Measurements from ENCODE around the gene GSDMA. TPM values are rescaled to one million over a fixed set of nuclear protein-coding genes. Genes with fewer than 3 reads are reported as not detected.

The GSDMA gene
- total RNA-seq, 2 experiments from 2014 or later: 3.3 to 4.5 TPM

DNA sequence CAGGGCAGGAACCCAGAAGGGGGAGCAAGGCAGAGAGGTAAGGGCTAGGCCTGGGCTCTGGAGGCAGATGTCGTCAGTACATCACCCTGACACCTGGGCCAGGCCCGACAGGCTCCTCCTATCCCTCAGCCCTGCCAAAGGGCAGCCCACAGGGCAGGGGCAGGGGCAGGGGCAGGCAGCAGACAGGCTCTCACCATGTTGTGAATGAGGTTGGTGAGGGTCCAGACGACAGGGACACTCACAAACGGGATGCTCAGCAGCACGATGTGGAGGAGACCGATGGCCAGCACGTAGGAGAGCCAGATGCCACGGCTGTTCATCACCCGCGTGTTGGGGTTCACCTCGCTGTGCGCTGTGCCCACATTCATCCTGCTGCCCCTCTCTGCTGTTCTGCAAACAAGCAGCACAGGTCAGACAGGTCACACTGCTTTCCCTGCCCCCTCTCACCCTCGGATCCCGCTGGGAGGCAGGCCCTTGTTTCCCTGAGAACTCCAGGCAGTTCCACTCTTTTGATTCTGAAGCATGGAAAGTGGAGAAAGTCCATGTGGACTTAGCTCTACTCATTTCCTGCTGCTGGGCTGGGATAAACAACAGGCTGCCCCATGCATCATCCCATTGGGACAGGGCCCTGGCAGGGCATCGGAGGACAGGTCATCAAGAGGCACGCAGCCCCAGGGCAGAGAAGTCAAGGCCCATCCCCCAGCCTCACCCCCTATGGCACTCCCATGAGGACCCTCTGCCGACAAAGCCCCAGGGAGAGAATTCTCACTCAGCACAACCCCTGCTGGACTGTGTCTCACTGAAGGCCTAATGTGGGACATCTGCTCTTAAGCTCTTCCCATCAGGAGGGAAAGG is 38.7 kb upstream of the GSDMA start:
- ChIA-PET POLR2A (interaction anchor here (0.6 to 2.4 kb wide), 2 partner anchors 47 to 57 kb away, joined by 3 to 12 read pairs; partner anchors contain the start of gene PSMD3), CTCF (interaction anchor here (0.7 to 2.0 kb wide), 5 partner anchors 13 to 103 kb away, joined by 3 to 7 read pairs (median 3); partner anchors contain the start of gene PSMD3)
- no peak for ATAC-seq
- Mint-ChIP-seq H3K36me3 (ENCODE audit: low read depth) (peaks cover 63% of the 10 kb centered on the region), H3K4me3 (peak overlapping the region; percentile 86), H3K4me1 (ENCODE audit: low read depth) (peaks cover 77% of the 10 kb centered on the region), H3K27me3 (ENCODE audit: low read depth) (no peaks in the 10 kb centered on the region), H3K27ac (peak overlapping the region; percentile 88), H3K9me3 (ENCODE audit: insufficient read depth) (no peaks in the 10 kb centered on the region)
- no peak for DNase-seq

- H3K27me3 Mint-ChIP-seq (ENCODE audit: low read depth): no peaks in the 10 kb centered on the region
- ATAC-seq: no peak
- no peaks in the 10 kb centered on the region for H3K9me3 Mint-ChIP-seq (ENCODE audit: insufficient read depth)
- ChIA-PET CTCF (interaction anchor here (0.7 to 4.0 kb wide), 6 partner anchors 14 to 104 kb away, joined by 3 to 27 read pairs (median 5); partner anchors contain the start of gene PSMD3), POLR2A (interaction anchor here (0.6 to 2.4 kb wide), 2 partner anchors 47 to 56 kb away, joined by 3 to 12 read pairs; partner anchors contain the start of gene PSMD3)
- DNase-seq: no peak
- peak overlapping the region; percentile 88 for H3K27ac Mint-ChIP-seq
- peaks cover 59% of the 10 kb centered on the region for H3K36me3 Mint-ChIP-seq (ENCODE audit: low read depth)
- peak overlapping the region; percentile 86 for H3K4me3 Mint-ChIP-seq
- peaks cover 77% of the 10 kb centered on the region for H3K4me1 Mint-ChIP-seq (ENCODE audit: low read depth)
Measured at GRCh38 chr17:39924691-39925055, 38.1 kb upstream of the GSDMA start.

DNA sequence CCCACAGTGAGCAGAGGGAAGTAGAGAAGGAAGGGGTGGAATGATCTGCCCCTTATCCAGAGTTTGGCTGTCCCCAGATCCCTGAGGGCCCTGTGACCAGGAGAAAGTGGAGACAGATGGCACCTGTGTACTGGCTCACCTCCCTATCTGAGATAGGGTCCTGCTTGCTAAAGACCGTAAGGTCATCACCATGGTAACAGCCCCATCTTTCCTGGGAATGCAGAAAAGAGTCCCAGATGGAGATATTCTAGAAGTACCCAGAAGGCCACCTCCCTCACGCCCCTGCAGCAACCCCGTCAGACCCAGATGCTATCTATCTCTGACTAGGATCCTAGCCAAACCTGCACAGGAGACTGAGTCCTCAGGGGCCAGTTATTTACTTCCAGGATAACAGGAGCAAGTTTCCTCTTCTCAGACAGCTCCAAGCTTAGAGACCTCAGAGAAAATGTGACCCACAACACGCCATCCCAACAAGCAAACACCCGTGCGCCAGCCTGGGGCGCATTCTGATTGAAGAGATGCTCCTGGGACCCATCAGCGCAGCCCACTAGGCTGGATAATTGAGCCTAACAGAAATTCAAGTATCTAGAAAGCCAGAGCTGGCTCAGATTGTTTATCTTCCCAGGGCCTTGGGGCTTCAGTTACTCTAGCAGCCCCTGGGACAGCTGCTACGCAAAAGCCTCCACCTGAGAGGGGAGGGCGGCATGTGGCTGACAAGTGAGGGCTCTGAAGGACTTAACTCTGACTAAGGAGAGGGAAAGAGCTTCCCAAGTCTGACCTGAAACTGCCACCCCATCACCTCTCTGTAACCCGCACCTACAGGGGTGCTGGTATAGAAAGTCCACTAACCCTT is 37.3 kb upstream of the GSDMA start:
- H3K27ac Mint-ChIP-seq: peak overlapping the region; percentile 88
- no peaks in the 10 kb centered on the region for H3K9me3 Mint-ChIP-seq (ENCODE audit: insufficient read depth)
- H3K36me3 Mint-ChIP-seq (ENCODE audit: low read depth): peaks cover 52% of the 10 kb centered on the region
- no peak for DNase-seq
- H3K27me3 Mint-ChIP-seq (ENCODE audit: low read depth): no peaks in the 10 kb centered on the region
- peak overlapping the region; percentile 86 for H3K4me3 Mint-ChIP-seq
- ChIA-PET CTCF (interaction anchor here (0.9 to 4.0 kb wide), 9 partner anchors 14 to 303 kb away, joined by 3 to 27 read pairs (median 4); partner anchors contain the start of gene PSMD3), POLR2A (interaction anchor here (0.9 to 2.4 kb wide), 16 partner anchors 8 to 463 kb away, joined by 3 to 18 read pairs (median 6); partner anchors contain the start of genes IKZF3 and PSMD3)
- H3K4me1 Mint-ChIP-seq (ENCODE audit: low read depth): peaks cover 71% of the 10 kb centered on the region
- ATAC-seq: no peak

GRCh38 chr17:39926135-39926587 is 36.6 kb upstream of the GSDMA start:
- Mint-ChIP-seq H3K4me1 (ENCODE audit: low read depth) (peaks cover 65% of the 10 kb centered on the region), H3K36me3 (ENCODE audit: low read depth) (peaks cover 45% of the 10 kb centered on the region), H3K9me3 (ENCODE audit: insufficient read depth) (no peaks in the 10 kb centered on the region), H3K27ac (peak overlapping the region; percentile 88), H3K27me3 (ENCODE audit: low read depth) (no peaks in the 10 kb centered on the region), H3K4me3 (peak overlapping the region; percentile 86)
- DNase-seq: no peak
- ChIA-PET CTCF (interaction anchor here (0.8 to 4.0 kb wide), 11 partner anchors 13 to 304 kb away, joined by 3 to 27 read pairs (median 3); partner anchors contain the start of gene PSMD3), POLR2A (interaction anchor here (0.6 to 2.4 kb wide), 25 partner anchors 9 to 655 kb away, joined by 3 to 18 read pairs (median 3); partner anchors contain the start of genes IKZF3 and PSMD3)
- peak; percentile 66 for ATAC-seq

DNA sequence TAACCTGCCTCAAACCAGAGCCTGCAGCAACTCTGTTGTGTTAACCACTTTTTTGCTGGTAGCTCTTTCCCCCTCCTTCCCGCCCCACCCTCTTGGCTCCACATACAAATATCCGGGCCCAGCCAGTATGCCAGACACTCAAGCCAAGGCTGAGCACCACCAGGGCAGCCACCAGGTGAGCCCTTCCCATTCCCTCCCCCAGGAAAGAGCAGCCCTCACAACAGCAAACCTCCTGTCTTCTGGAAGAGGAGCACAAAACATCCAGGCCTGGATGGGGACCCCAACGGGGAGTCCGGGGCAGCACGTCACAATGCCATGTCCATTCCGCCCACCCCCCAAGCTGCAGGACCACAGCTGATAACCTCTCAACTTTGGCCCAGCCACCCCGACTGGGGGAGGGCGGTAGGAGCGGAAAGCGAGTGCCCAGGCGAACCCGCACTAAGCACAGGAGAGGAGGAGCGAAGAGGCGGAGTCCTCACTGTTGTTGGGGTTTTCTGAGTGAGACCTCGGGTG is 36.2 kb upstream of the GSDMA start:
- Mint-ChIP-seq H3K27ac (peak overlapping the region; percentile 88), H3K4me3 (peak overlapping the region; percentile 86), H3K27me3 (ENCODE audit: low read depth) (no peaks in the 10 kb centered on the region), H3K9me3 (ENCODE audit: insufficient read depth) (no peaks in the 10 kb centered on the region), H3K4me1 (ENCODE audit: low read depth) (peaks cover 60% of the 10 kb centered on the region), H3K36me3 (ENCODE audit: low read depth) (peaks cover 41% of the 10 kb centered on the region)
- ChIA-PET POLR2A (interaction anchor here (0.6 to 2.4 kb wide), 25 partner anchors 8 to 655 kb away, joined by 3 to 18 read pairs (median 3); partner anchors contain the start of genes GSDMB, IKZF3 and PSMD3), CTCF (interaction anchor here (0.6 to 4.0 kb wide), 11 partner anchors 13 to 305 kb away, joined by 3 to 27 read pairs (median 3); partner anchors contain the start of gene PSMD3)
- peak; percentile 89 for DNase-seq
- ATAC-seq: peak; percentile 68

- Mint-ChIP-seq H3K27me3 (ENCODE audit: low read depth) (no peaks in the 10 kb centered on the region), H3K9me3 (ENCODE audit: insufficient read depth) (no peaks in the 10 kb centered on the region), H3K27ac (peak within 1 kb of the TSS; percentile 88), H3K36me3 (ENCODE audit: low read depth) (peaks cover 35% of the 10 kb centered on the region), H3K4me1 (ENCODE audit: low read depth) (peaks cover 53% of the 10 kb centered on the region), H3K4me3 (peak within 1 kb of the TSS; percentile 86)
- DNase-seq (peak; percentile 94), ATAC-seq (peak; percentile 81)
- ChIA-PET CTCF (interaction anchor here (0.6 to 4.0 kb wide), 6 partner anchors 12 to 305 kb away, joined by 3 to 27 read pairs (median 5); partner anchors contain the start of gene PSMD3), POLR2A (interaction anchor here (0.6 to 2.3 kb wide), 10 partner anchors 9 to 172 kb away, joined by 3 to 18 read pairs (median 6); partner anchors contain the start of genes GSDMB and IKZF3)
Measured at GRCh38 chr17:39927101-39927928, 35.5 kb upstream of the GSDMA start, which contains the start of the genes LRRC3C and ORMDL3. TSS of gene LRRC3C (plus strand) at chr17:39927732. CDS start at chr17:39941524, 13,792 bp downstream. TSS of gene ORMDL3 (minus strand) at chr17:39927601. CDS start at chr17:39924203, 3,398 bp downstream.

GRCh38 chr17:39927929-39928857 is 34.6 kb upstream of the GSDMA start:
- POLR2A ChIA-PET: interaction anchor here (0.6 to 2.3 kb wide), 5 partner anchors 10 to 50 kb away, joined by 3 to 15 read pairs (median 3); partner anchors contain the start of gene GSDMB

GRCh38 chr17:39928858-39929645 is 33.8 kb upstream of the GSDMA start:
- ATAC-seq: no peak
- Mint-ChIP-seq H3K4me3 (no peak overlapping the region), H3K27me3 (ENCODE audit: low read depth) (peaks cover 2% of the 10 kb centered on the region), H3K27ac (peak overlapping the region; percentile 26), H3K9me3 (ENCODE audit: insufficient read depth) (no peaks in the 10 kb centered on the region), H3K36me3 (ENCODE audit: low read depth) (peaks cover 20% of the 10 kb centered on the region), H3K4me1 (ENCODE audit: low read depth) (peaks cover 36% of the 10 kb centered on the region)
- POLR2A ChIA-PET: interaction anchor here (0.6 to 1.0 kb wide), 3 partner anchors 25 to 181 kb away, joined by 3 read pairs; no protein-coding TSS in a partner anchor
- no peak for DNase-seq
- CTCF ChIA-PET: interaction anchor here (1.4 to 4.0 kb wide), 2 partner anchors 10 to 52 kb away, joined by 5 to 27 read pairs; partner anchors contain the start of gene PSMD3

More at GRCh38 chr17:39927929-39928857, 34.6 kb upstream of the GSDMA start:
- CTCF ChIA-PET: interaction anchor here (1.4 to 4.0 kb wide), 2 partner anchors 11 to 53 kb away, joined by 5 to 27 read pairs; partner anchors contain the start of gene PSMD3
- H3K36me3 Mint-ChIP-seq (ENCODE audit: low read depth): peaks cover 26% of the 10 kb centered on the region
- no peak for DNase-seq
- peak overlapping the region; percentile 88 for H3K27ac Mint-ChIP-seq
- H3K9me3 Mint-ChIP-seq (ENCODE audit: insufficient read depth): no peaks in the 10 kb centered on the region
- H3K4me1 Mint-ChIP-seq (ENCODE audit: low read depth): peaks cover 45% of the 10 kb centered on the region
- peaks cover 1% of the 10 kb centered on the region for H3K27me3 Mint-ChIP-seq (ENCODE audit: low read depth)
- peak; percentile 2 for ATAC-seq
- H3K4me3 Mint-ChIP-seq: peak overlapping the region; percentile 86

Measured in activated CD8-positive, alpha-beta T cell treated with anti-CD3 and anti-CD28 coated beads, Interleukin-2, amount 10 ng/mL, durations not matched to agents 7 days and 5 days (primary cell).